Glutamatergic neuron (in vitro differentiated cells): ENCODE data around the gene LRP1B. TPM values are rescaled to one million over a fixed set of nuclear protein-coding genes. Genes with fewer than 3 reads are reported as not detected.

ENCODE experiments used
- DNase-seq: peaks from one replicate; pipeline ENCODE4 v3.0.0; 2022
- H3K27ac Mint-ChIP-seq: one replicate; pipeline ENCODE4 v1.8.0; 2020; ENCODE audit warnings: mild to moderate bottlenecking, mixed read lengths, inconsistent platforms; ENCODE audit not compliant: unreplicated experiment
- H3K27me3 Mint-ChIP-seq: one replicate; pipeline ENCODE4 v1.8.0; 2020; ENCODE audit warnings: mild to moderate bottlenecking, moderate library complexity, mixed read lengths, inconsistent platforms; ENCODE audit not compliant: unreplicated experiment
- H3K36me3 Mint-ChIP-seq: one replicate; pipeline ENCODE4 v1.8.0; 2020; ENCODE audit warnings: mild to moderate bottlenecking, mixed read lengths, inconsistent platforms; ENCODE audit not compliant: unreplicated experiment
- H3K4me1 Mint-ChIP-seq: one replicate; pipeline ENCODE4 v1.8.0; 2020; ENCODE audit warnings: mild to moderate bottlenecking, low read depth, mixed read lengths, inconsistent platforms; ENCODE audit not compliant: unreplicated experiment
- H3K4me3 Mint-ChIP-seq: one replicate; pipeline ENCODE4 v1.8.0; 2020; ENCODE audit warnings: mild to moderate bottlenecking, mixed read lengths, inconsistent platforms; ENCODE audit not compliant: unreplicated experiment
- H3K9me3 Mint-ChIP-seq: one replicate; pipeline ENCODE4 v1.8.0; 2020; ENCODE audit warnings: mild to moderate bottlenecking, moderate library complexity, mixed read lengths, inconsistent platforms; ENCODE audit not compliant: unreplicated experiment
- CTCF ChIP-seq: fragments of 200-600 bp; sonication (generic); IDR thresholded peaks from one replicate; pipeline ENCODE4 v1.5.0; 2021; ENCODE audit not compliant: partially characterized antibody, unreplicated experiment
- total RNA-seq: library from RNA; stranded (reverse); fragmentation: NEBNext Ultra II Directional; extraction: Animal tissue kit (Norgen Biotek cat#: 25700); gene quantifications from one replicate; pipeline ENCODE4 v1.2.1, GENCODE V29; 2021; ENCODE audit not compliant: unreplicated experiment

The LRP1B gene
- total RNA-seq, 1 donor from 2014 or later: 28.7 TPM

GRCh38 chr2:140311905-140312304 is 1818.9 kb downstream of the LRP1B start:
- H3K4me3 Mint-ChIP-seq: no peak overlapping the region
- DNase-seq: no peak

GRCh38 chr2:140308706-140309105 is 1822.1 kb downstream of the LRP1B start:
- no peak overlapping the region for H3K27ac Mint-ChIP-seq
- no peaks in the 10 kb centered on the region for H3K36me3 Mint-ChIP-seq
- peaks cover 2% of the 10 kb centered on the region for H3K9me3 Mint-ChIP-seq
- H3K4me1 Mint-ChIP-seq: no peaks in the 10 kb centered on the region
- H3K27me3 Mint-ChIP-seq: no peaks in the 10 kb centered on the region
- no peak overlapping the region for H3K4me3 Mint-ChIP-seq
- no peak for TF ChIP-seq CTCF
- no peak for DNase-seq

More at GRCh38 chr2:140311905-140312304, 1818.9 kb downstream of the LRP1B start:
- Mint-ChIP-seq H3K27ac (no peak overlapping the region), H3K36me3 (no peaks in the 10 kb centered on the region), H3K27me3 (no peaks in the 10 kb centered on the region), H3K4me1 (no peaks in the 10 kb centered on the region), H3K9me3 (no peaks in the 10 kb centered on the region)
- no peak for TF ChIP-seq CTCF

GRCh38 chr2:140307532-140307931 is 1823.3 kb downstream of the LRP1B start:
- Mint-ChIP-seq H3K27ac (no peak overlapping the region), H3K36me3 (no peaks in the 10 kb centered on the region), H3K4me3 (no peak overlapping the region), H3K9me3 (peaks cover 2% of the 10 kb centered on the region), H3K27me3 (peaks cover 2% of the 10 kb centered on the region), H3K4me1 (no peaks in the 10 kb centered on the region)
- no peak for DNase-seq
- TF ChIP-seq CTCF: no peak

GRCh38 chr2:140295767-140296166 is 1835.0 kb downstream of the LRP1B start:
- H3K27me3 Mint-ChIP-seq: no peaks in the 10 kb centered on the region
- H3K4me3 Mint-ChIP-seq: no peak overlapping the region
- H3K4me1 Mint-ChIP-seq: no peaks in the 10 kb centered on the region

GRCh38 chr2:140288726-140289125 is 1842.1 kb downstream of the LRP1B start:
- Mint-ChIP-seq H3K27ac (no peak overlapping the region), H3K27me3 (no peaks in the 10 kb centered on the region), H3K9me3 (no peaks in the 10 kb centered on the region), H3K4me3 (no peak overlapping the region), H3K4me1 (no peaks in the 10 kb centered on the region), H3K36me3 (no peaks in the 10 kb centered on the region)
- DNase-seq: no peak
- TF ChIP-seq CTCF: no peak

More at GRCh38 chr2:140295767-140296166, 1835.0 kb downstream of the LRP1B start:
- TF ChIP-seq CTCF: no peak
- no peak for DNase-seq
- H3K27ac Mint-ChIP-seq: no peak overlapping the region
- peaks cover 1% of the 10 kb centered on the region for H3K9me3 Mint-ChIP-seq
- H3K36me3 Mint-ChIP-seq: no peaks in the 10 kb centered on the region
